ENCODE results near the gene DPCD. TPM values are rescaled to one million over a fixed set of nuclear protein-coding genes. Genes with fewer than 3 reads are reported as not detected.
"Not testable (repeated sequence)": the region's sequence is repeated elsewhere in the genome, so short reads cannot be mapped to it uniquely, and the experiment has no call there.

Gene DPCD
- polyA plus RNA-seq, 1 donor: 17.4 TPM

DNA sequence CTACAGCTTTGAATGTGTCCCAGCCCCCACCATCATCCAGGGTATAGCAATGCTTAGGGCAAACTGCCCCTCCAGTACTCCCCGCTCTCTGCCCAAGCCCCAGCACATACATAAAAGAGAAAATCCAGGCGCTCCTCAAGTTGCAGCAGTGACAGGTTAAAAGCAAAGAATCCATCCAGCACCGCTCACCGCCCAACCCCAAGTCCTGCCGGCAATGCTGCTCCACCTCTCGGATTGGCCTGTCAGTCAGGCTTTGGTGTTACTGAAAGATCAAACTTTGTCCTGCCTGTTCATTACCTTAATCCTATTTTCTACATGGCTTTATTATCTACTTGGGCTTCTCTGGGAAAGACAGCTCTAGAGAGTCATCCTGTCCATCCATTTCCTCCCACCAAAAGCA lies 31.9 kb downstream of the DPCD start:
- no CpG with 5 or more reads among the region's 6 CpGs for WGBS (ENCODE audit: insufficient coverage, low lambda C conversion rate)
- H3K4me1 ChIP-seq (ENCODE audit: control insufficient read depth, insufficient read depth, low read length): no peaks in the 10 kb centered on the region
- no peaks in the 10 kb centered on the region for H3K9me3 ChIP-seq (ENCODE audit: control insufficient read depth, low read depth, low read length)
- H3K27me3 ChIP-seq (ENCODE audit: control insufficient read depth, insufficient read depth, low read length): no peaks in the 10 kb centered on the region
- no peak overlapping the region for H3K27ac ChIP-seq (ENCODE audit: low read length)
- no peak overlapping the region for H3K4me3 ChIP-seq (ENCODE audit: low read length)
- no peak for DNase-seq
- peaks cover 75% of the 10 kb centered on the region for H3K36me3 ChIP-seq (ENCODE audit: control insufficient read depth, insufficient read depth, low read length)

GRCh38 chr10:101623528-101623927 lies 35.4 kb downstream of the DPCD start:
- H3K4me1 ChIP-seq (ENCODE audit: control insufficient read depth, insufficient read depth, low read length): no peaks in the 10 kb centered on the region
- H3K36me3 ChIP-seq (ENCODE audit: control insufficient read depth, insufficient read depth, low read length): peaks cover 65% of the 10 kb centered on the region
- no peak overlapping the region for H3K4me3 ChIP-seq (ENCODE audit: low read length)
- H3K27me3 ChIP-seq (ENCODE audit: control insufficient read depth, insufficient read depth, low read length): no peaks in the 10 kb centered on the region
- no peaks in the 10 kb centered on the region for H3K9me3 ChIP-seq (ENCODE audit: control insufficient read depth, low read depth, low read length)
- DNase-seq: no peak
- no peak overlapping the region for H3K27ac ChIP-seq (ENCODE audit: low read length)
- WGBS (ENCODE audit: insufficient coverage, low lambda C conversion rate): no CpG with 5 or more reads among the region's 1 CpG

- Histone ChIP-seq H3K9me3 (ENCODE audit: control insufficient read depth, low read depth, low read length) (no peaks in the 10 kb centered on the region), H3K4me3 (ENCODE audit: low read length) (no peak overlapping the region), H3K36me3 (ENCODE audit: control insufficient read depth, insufficient read depth, low read length) (peaks cover 62% of the 10 kb centered on the region), H3K27ac (ENCODE audit: low read length) (no peak overlapping the region), H3K27me3 (ENCODE audit: control insufficient read depth, insufficient read depth, low read length) (no peaks in the 10 kb centered on the region), H3K4me1 (ENCODE audit: control insufficient read depth, insufficient read depth, low read length) (no peaks in the 10 kb centered on the region)
- WGBS (ENCODE audit: insufficient coverage, low lambda C conversion rate): no CpG with 5 or more reads among the region's 4 CpGs
- no peak for DNase-seq
Observed at GRCh38 chr10:101624526-101625102, 36.5 kb downstream of the DPCD start.

- H3K4me3 ChIP-seq (ENCODE audit: low read length): no peak overlapping the region
- no peaks in the 10 kb centered on the region for H3K9me3 ChIP-seq (ENCODE audit: control insufficient read depth, low read depth, low read length)
- WGBS (ENCODE audit: insufficient coverage, low lambda C conversion rate): no CpG with 5 or more reads among the region's 1 CpG
- H3K27ac ChIP-seq (ENCODE audit: low read length): no peak overlapping the region
- H3K27me3 ChIP-seq (ENCODE audit: control insufficient read depth, insufficient read depth, low read length): no peaks in the 10 kb centered on the region
- DNase-seq: no peak
- H3K4me1 ChIP-seq (ENCODE audit: control insufficient read depth, insufficient read depth, low read length): no peaks in the 10 kb centered on the region
- H3K36me3 ChIP-seq (ENCODE audit: control insufficient read depth, insufficient read depth, low read length): peaks cover 60% of the 10 kb centered on the region
Observed at GRCh38 chr10:101625821-101626412, 37.8 kb downstream of the DPCD start.

GRCh38 chr10:101629837-101630632 lies 41.9 kb downstream of the DPCD start:
- DNase-seq: no peak
- Histone ChIP-seq H3K36me3 (ENCODE audit: control insufficient read depth, insufficient read depth, low read length) (peaks cover 36% of the 10 kb centered on the region), H3K27ac (ENCODE audit: low read length) (no peak overlapping the region), H3K4me3 (ENCODE audit: low read length) (no peak overlapping the region), H3K9me3 (ENCODE audit: control insufficient read depth, low read depth, low read length) (no peaks in the 10 kb centered on the region), H3K4me1 (ENCODE audit: control insufficient read depth, insufficient read depth, low read length) (no peaks in the 10 kb centered on the region), H3K27me3 (ENCODE audit: control insufficient read depth, insufficient read depth, low read length) (no peaks in the 10 kb centered on the region)
- no CpG with 5 or more reads among the region's 13 CpGs for WGBS (ENCODE audit: insufficient coverage, low lambda C conversion rate)

DNA sequence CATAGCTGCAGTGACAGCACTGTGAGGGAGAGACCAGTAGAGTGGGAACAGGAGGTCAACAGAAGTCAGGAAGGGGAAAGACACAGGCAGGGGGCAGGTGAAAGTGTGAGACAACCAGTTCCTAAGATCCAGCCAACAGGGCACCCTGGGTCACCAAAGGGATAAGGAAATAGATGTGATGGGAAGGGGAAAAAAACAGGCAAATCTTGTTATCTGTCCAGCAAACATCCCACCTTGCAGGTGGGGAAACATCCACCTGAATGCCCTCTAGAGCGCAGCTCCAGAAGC lies 42.5 kb downstream of the DPCD start:
- Histone ChIP-seq H3K4me1 (ENCODE audit: control insufficient read depth, insufficient read depth, low read length) (no peaks in the 10 kb centered on the region), H3K36me3 (ENCODE audit: control insufficient read depth, insufficient read depth, low read length) (peaks cover 33% of the 10 kb centered on the region), H3K4me3 (ENCODE audit: low read length) (no peak overlapping the region), H3K9me3 (ENCODE audit: control insufficient read depth, low read depth, low read length) (no peaks in the 10 kb centered on the region), H3K27me3 (ENCODE audit: control insufficient read depth, insufficient read depth, low read length) (no peaks in the 10 kb centered on the region), H3K27ac (ENCODE audit: low read length) (no peak overlapping the region)
- no CpG with 5 or more reads among the region's 1 CpG for WGBS (ENCODE audit: insufficient coverage, low lambda C conversion rate)
- no peak for DNase-seq

GRCh38 chr10:101631821-101632475 lies 43.8 kb downstream of the DPCD start:
- no CpG with 5 or more reads among the region's 8 CpGs for WGBS (ENCODE audit: insufficient coverage, low lambda C conversion rate)
- Histone ChIP-seq H3K27ac (ENCODE audit: low read length) (no peak overlapping the region), H3K9me3 (ENCODE audit: control insufficient read depth, low read depth, low read length) (no peaks in the 10 kb centered on the region), H3K4me1 (ENCODE audit: control insufficient read depth, insufficient read depth, low read length) (no peaks in the 10 kb centered on the region), H3K36me3 (ENCODE audit: control insufficient read depth, insufficient read depth, low read length) (peaks cover 27% of the 10 kb centered on the region), H3K27me3 (ENCODE audit: control insufficient read depth, insufficient read depth, low read length) (no peaks in the 10 kb centered on the region), H3K4me3 (ENCODE audit: low read length) (no peak overlapping the region)
- DNase-seq: no peak

DNA sequence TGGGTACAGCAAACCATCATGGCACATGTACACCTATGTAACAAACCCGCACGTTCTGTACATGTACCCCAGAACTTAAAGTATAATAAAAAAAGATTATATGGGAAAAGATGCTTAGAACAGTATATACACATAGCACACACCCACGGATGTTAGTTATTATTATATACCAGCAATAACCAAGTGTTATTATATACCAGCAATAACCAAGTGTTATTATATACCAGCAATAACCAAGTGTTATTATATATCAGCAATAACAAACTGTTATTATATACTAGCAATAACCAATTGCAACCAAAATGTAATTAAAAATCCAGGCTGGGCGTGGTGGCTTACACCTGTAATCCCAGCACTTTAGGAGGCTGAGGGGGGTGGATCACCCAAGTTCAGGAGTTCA lies 45.4 kb downstream of the DPCD start:
- not testable (repeated sequence) for DNase-seq

GRCh38 chr10:101639141-101639900 lies 51.2 kb downstream of the DPCD start:
- whole genome bisulfite sequencing (ENCODE audit: insufficient coverage, low lambda C conversion rate): no CpG with 5 or more reads among the region's 2 CpGs
- Histone ChIP-seq H3K36me3 (ENCODE audit: control insufficient read depth, insufficient read depth, low read length) (peaks cover 34% of the 10 kb centered on the region), H3K27me3 (ENCODE audit: control insufficient read depth, insufficient read depth, low read length) (no peaks in the 10 kb centered on the region), H3K27ac (ENCODE audit: low read length) (no peak overlapping the region), H3K9me3 (ENCODE audit: control insufficient read depth, low read depth, low read length) (no peaks in the 10 kb centered on the region), H3K4me3 (ENCODE audit: low read length) (no peak overlapping the region), H3K4me1 (ENCODE audit: control insufficient read depth, insufficient read depth, low read length) (no peaks in the 10 kb centered on the region)
- DNase-seq: no peak

More for the DNA sequence above, 45.4 kb downstream of the DPCD start:
- not testable (repeated sequence) for H3K27ac ChIP-seq (ENCODE audit: low read length); H3K27me3 ChIP-seq (ENCODE audit: control insufficient read depth, insufficient read depth, low read length); H3K4me1 ChIP-seq (ENCODE audit: control insufficient read depth, insufficient read depth, low read length); H3K9me3 ChIP-seq (ENCODE audit: control insufficient read depth, low read depth, low read length); H3K4me3 ChIP-seq (ENCODE audit: low read length)
- 100% methylated on average over 1 of the region's 4 CpGs for WGBS (ENCODE audit: insufficient coverage, low lambda C conversion rate)
- H3K36me3 ChIP-seq (ENCODE audit: control insufficient read depth, insufficient read depth, low read length): peaks cover 21% of the 10 kb centered on the region

GRCh38 chr10:101643546-101643945 lies 55.4 kb downstream of the DPCD start:
- Histone ChIP-seq H3K36me3 (ENCODE audit: control insufficient read depth, insufficient read depth, low read length) (peaks cover 56% of the 10 kb centered on the region), H3K4me1 (ENCODE audit: control insufficient read depth, insufficient read depth, low read length) (no peaks in the 10 kb centered on the region), H3K27me3 (ENCODE audit: control insufficient read depth, insufficient read depth, low read length) (no peaks in the 10 kb centered on the region), H3K9me3 (ENCODE audit: control insufficient read depth, low read depth, low read length) (no peaks in the 10 kb centered on the region), H3K4me3 (ENCODE audit: low read length) (no peak overlapping the region), H3K27ac (ENCODE audit: low read length) (no peak overlapping the region)
- DNase-seq: no peak
- no CpG with 5 or more reads among the region's 3 CpGs for WGBS (ENCODE audit: insufficient coverage, low lambda C conversion rate)

Data from large intestine (tissue), 3 donors.